ENCODE measurements around the gene ZDHHC18.

Gene ZDHHC18

GRCh38 chr1:26826261-26827105 lies at the start of gene ZDHHC18:
ZDHHC18 (plus strand) TSS chr1:26826688; CDS start chr1:26826805, 117 bp downstream.
- no peak for DNase-seq

- no peak for DNase-seq
These were observed 47.3 kb upstream of the ZDHHC18 start for GRCh38 chr1:26779098-26779668.

DNA sequence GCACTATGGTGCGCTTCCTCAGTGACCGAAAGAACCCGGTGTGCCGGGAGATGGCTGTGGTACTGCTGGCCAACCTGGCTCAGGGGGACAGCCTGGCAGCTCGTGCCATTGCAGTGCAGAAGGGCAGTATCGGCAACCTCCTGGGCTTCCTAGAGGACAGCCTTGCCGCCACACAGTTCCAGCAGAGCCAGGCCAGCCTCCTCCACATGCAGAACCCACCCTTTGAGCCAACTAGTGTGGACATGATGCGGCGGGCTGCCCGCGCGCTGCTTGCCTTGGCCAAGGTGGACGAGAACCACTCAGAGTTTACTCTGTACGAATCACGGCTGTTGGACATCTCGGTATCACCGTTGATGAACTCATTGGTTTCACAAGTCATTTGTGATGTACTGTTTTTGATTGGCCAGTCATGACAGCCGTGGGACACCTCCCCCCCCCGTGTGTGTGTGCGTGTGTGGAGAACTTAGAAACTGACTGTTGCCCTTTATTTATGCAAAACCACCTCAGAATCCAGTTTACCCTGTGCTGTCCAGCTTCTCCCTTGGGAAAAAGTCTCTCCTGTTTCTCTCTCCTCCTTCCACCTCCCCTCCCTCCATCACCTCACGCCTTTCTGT lies 46.0 kb upstream of the ZDHHC18 start:
- DNase-seq, result no peak

DNA sequence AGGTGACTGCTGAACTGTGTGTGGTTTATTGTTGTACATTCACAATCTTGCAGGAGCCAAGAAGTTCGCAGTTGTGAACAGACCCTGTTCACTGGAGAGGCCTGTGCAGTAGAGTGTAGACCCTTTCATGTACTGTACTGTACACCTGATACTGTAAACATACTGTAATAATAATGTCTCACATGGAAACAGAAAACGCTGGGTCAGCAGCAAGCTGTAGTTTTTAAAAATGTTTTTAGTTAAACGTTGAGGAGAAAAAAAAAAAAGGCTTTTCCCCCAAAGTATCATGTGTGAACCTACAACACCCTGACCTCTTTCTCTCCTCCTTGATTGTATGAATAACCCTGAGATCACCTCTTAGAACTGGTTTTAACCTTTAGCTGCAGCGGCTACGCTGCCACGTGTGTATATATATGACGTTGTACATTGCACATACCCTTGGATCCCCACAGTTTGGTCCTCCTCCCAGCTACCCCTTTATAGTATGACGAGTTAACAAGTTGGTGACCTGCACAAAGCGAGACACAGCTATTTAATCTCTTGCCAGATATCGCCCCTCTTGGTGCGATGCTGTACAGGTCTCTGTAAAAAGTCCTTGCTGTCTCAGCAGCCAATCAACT lies 45.2 kb upstream of the ZDHHC18 start:
- no peak for DNase-seq

- DNase-seq, result no peak
These were observed 43.8 kb upstream of the ZDHHC18 start for GRCh38 chr1:26782521-26783212.

DNA sequence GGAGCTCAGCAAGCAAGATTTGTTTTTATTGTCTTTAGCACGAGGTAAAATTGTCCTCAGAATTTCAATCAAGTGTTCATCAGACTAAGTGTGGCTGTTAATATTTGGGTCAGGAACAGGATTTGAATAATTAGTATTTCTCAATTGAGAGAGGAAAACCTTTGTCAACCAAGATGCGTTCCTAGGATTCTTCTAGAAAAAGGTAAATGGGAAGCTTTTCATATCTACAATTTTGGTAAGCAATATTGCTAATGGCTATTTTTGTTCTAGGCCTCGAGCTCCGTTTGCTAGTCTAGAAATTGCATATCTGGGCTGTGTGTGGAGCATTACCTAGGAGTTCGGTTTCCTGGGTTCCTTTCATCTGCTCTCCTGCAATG lies 42.9 kb upstream of the ZDHHC18 start:
- no peak for DNase-seq

GRCh38 chr1:26784023-26784871 lies 42.2 kb upstream of the ZDHHC18 start:
- no peak for DNase-seq

DNA sequence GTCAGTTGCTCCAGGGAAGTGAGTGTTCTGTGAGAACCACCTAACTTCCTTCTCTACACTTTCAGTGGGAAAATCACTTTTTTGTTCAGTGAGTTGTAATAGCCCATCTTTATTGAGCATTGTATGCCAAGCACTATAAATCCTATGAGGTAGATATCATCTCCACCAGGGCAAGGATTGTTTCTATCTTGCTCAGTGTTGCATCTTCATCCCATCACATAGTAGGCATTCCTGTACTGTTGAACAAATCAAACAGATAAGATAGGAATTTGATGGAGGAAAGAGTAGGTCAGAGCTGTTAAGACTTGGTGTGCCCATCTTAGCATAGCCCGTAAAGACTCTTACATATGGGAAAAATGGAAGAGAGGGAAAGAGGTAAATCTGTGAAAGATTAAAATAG lies 41.6 kb upstream of the ZDHHC18 start:
- DNase-seq, result no peak

- DNase-seq, result no peak
These were observed 40.7 kb upstream of the ZDHHC18 start for GRCh38 chr1:26785611-26786436.

GRCh38 chr1:26786437-26787380 lies 39.8 kb upstream of the ZDHHC18 start:
- DNase-seq, result no peak

DNA sequence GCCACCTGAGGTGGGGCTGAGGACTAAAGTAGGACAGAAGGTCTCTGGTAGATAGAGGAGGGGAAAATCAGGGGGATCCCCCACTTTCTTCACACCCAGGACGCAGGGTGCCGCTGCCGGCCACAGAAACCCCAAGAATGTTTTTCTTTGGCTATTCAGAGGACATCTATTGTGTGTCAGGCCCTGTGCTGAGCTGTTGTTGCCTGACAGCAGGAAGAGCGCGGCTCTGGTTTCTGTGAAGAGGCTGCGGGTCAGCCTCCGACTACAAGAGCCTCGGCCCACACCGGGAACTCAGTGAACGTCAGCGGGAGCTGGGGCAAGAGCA lies 39.1 kb upstream of the ZDHHC18 start:
- DNase-seq, result no peak

- DNase-seq, result peak; percentile 66
These were observed 38.6 kb upstream of the ZDHHC18 start, which contains the start of gene PIGV for GRCh38 chr1:26787706-26788514. PIGV (plus strand) TSS chr1:26787950; CDS start chr1:26790816, 2,866 bp downstream.

- DNase-seq, result no peak
These were observed 38.0 kb upstream of the ZDHHC18 start for GRCh38 chr1:26788515-26788785.

- DNase-seq, result peak; percentile 61
These were observed 37.5 kb upstream of the ZDHHC18 start for GRCh38 chr1:26788836-26789611.

- no peak for DNase-seq
These were observed 36.9 kb upstream of the ZDHHC18 start for GRCh38 chr1:26789612-26789865.

GRCh38 chr1:26789931-26790330 lies 36.6 kb upstream of the ZDHHC18 start:
- no peak for DNase-seq

DNA sequence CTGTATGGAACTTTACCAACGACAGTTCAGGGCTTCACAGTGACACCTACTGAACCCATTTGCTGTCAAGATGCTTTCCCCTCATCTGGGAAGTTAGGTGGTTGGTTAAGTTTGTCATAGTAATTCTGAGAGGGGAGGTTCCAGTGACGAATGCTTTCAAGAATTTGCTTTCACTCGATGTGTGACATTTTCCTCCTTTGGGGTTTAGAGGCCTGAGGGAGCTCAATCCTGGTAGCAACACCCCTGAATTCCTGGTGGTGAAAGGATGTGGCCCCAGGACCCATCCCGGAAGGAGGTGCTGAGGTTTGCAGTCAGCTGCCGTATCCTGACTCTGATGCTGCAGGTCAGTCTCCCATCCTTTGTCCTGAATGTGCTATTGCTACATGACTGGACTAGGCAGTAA lies 35.9 kb upstream of the ZDHHC18 start:
- no peak for DNase-seq

GRCh38 chr1:26791148-26791547 lies 35.3 kb upstream of the ZDHHC18 start:
- DNase-seq, result no peak

DNA sequence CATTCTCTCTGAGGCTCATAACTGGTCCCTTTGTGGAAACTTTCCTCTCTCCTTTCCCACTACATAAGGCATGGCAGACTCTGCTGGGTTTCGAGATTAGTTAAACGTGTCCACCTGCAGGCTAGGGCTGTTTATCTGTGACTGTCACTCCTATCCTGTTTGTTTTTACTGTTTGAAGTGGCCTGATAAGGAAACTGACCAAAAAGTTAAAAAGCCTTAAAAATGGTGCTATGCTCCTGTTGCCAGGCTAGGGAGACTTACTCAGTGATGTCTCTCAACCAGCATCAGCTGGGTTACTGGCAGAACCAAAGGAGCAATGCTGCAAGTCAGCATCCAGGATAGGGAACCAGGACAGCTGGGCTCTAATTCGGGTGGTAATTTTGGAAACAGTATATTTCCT lies 34.9 kb upstream of the ZDHHC18 start:
- no peak for DNase-seq
